GM19452 (cell line): ENCODE results near the gene PGS1.

Source experiments
- ATAC-seq: cut with Tn5 transposase; IDR thresholded peaks from one replicate; pipeline ENCODE4 v1.9.1; 2021; ENCODE audit not compliant: unreplicated experiment

PGS1 gene

GRCh38 chr17:78383725-78384471 is 5.4 kb downstream of the PGS1 start:
- no peak for ATAC-seq

DNA sequence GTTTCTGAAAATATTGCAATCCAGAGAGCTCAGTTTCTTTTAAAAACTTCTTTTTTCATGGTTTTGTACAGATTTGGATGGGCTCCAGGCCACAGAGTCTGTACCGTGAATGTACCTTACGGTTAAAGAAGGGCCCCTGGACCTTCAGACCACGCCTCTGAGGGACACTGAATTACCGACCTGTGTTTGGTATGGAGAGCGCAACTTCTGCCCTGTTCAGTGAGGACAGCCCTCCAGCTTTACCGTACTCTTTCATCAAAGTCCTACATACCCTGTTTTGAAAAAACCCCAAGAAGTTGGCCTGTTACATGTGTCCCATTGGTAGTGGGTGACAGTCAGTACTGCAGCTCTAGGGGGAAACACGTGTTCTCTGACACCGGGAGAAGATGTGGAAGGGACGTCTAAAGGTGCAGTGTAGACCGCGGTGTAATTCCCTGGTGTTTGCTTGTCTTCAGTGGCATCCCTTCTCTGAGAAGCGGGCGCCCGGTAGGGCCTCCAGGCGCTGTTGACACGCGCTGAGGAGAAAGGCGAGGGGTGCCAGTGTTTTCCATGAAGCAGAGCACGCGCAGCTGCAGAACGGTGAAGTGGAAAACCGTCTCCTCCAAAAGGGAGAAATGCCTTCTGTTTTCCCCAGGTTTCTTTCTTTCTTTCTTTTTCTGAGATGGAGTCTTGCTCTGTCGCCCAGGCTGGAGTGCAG is 6.2 kb downstream of the PGS1 start:
- no peak for ATAC-seq

- no peak for ATAC-seq
Measured at GRCh38 chr17:78387977-78388941, 9.8 kb downstream of the PGS1 start.

DNA sequence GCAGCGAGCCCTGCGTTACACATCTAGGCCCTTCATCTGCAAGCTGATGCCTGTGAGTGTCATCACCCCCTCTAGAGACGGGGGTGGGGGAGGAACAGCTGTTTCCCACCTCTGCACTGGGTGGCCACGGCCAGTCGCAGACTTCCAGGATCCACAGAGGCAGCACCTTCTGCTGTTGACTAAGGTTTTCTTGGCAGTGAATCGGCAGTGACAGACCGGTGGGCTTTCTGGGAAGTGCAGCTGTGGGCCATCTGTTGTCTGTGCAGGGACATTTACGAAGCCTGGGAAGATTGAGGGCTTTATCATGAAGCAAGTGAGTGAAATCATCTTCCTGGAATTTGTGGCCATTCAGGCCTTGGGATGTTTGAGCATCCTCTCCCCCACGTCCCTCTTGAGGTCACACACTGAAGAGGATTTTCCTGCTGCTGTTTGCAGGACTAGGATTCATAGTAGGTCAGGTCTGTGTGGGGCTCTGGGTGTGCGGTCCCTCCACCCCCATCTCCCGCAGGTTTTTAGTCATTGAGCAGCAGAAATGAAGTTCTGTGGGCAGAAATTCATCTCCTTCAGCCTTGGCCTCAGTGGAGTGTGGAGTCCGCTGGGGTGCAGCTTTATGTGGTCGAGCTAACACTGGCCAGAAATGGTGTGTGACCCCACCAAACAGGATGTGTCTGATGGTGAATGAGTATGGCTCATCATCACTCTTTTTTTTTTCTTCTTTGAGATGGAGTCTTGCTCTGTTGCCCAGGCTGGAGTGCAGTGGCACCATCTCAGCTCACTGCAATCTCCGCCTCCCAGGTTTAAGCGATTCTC is 12.0 kb downstream of the PGS1 start:
- no peak for ATAC-seq

- no peak for ATAC-seq
Measured at GRCh38 chr17:78391051-78391431, 12.6 kb downstream of the PGS1 start.

- no peak for ATAC-seq
Measured at GRCh38 chr17:78391843-78392242, 13.4 kb downstream of the PGS1 start.

DNA sequence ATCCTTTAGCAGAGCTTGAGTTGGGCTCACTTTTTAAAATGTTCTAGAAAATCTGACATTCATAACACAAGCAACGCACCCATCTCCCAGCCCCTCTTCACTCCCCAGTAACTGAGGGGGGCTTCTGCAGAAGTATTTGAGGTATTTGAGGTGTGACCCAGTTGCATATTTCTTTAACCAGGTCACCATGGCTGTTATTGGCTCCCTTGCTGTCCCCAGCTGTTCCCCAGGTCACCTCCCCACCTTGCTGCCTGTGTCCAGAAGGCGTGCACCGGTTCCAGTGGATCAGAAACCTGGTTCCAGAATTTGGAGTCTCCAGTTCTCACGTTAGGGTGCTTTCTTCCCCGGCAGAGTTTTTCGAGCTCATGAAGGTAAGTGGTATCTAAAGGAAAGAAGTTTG is 13.8 kb downstream of the PGS1 start:
- no peak for ATAC-seq

GRCh38 chr17:78393575-78393974 is 15.1 kb downstream of the PGS1 start:
- ATAC-seq = no peak

- ATAC-seq = no peak
Measured at GRCh38 chr17:78394209-78394608, 15.8 kb downstream of the PGS1 start.

GRCh38 chr17:78395155-78395554 is 16.7 kb downstream of the PGS1 start:
- ATAC-seq = no peak

DNA sequence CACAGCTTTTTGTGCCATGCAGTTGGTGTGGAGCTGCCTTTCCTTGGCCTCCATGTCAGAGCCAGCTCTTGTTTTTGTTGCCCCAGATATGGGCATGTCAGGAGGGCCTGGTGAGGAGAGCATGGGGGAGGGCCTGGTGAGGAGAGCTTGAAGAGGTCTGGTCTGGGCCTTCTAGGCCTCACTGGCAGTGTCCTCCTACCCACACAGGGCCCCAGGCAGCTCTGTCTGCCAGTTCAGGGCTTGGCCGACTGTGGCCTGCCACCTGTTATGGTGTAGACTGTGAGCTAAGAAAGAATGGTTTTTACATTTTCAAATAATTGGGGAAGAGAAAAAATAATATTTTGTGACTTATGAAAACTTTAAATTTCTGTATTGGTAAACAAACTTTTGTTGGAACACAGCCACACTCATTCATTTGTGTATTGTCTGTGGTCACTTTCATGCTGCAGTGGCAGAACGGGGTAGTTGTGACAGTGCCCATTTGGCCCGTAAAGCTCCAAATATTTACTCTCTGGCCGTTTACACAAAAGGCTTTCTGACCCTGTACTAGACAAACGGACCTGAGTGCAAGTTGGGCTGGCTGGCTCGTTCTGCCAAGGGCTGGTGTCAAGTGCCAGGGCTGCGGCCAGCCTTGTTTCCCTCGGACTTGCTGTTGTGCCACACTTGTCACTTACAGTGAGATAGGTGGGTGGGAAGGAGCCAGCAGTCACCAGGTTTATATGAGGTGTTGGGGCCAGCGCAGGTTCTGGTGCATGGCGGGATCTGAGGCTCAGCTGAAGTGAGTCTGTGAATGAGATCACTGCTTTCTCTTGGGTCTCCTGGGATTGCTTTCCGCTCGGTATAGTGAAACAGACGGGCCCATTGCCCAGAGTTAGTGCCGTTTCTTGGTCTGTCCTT is 18.2 kb downstream of the PGS1 start:
- ATAC-seq = no peak

GRCh38 chr17:78397681-78398101 is 19.2 kb downstream of the PGS1 start:
- ATAC-seq = no peak

DNA sequence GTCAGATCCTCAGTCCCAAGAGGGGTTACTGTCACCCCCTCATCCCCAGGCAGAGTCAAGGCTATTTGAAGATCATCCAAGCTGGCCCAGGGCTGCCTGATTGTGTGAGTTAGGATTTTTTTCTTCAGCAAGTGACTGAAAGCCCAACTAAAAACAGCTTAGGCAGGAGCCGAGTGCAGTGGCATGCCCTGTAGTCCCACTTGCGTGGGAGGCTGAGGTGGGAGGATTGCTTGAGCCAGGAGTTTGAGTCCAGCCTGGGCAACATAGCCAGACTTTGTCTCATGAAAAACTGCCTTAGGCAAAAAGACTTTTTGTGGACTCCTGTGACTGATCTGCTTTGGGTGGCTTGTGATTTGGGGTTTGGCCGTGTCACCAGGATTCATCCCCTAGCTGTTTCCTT is 19.9 kb downstream of the PGS1 start:
- no peak for ATAC-seq

GRCh38 chr17:78399028-78399692 is 20.7 kb downstream of the PGS1 start:
- ATAC-seq = no peak

DNA sequence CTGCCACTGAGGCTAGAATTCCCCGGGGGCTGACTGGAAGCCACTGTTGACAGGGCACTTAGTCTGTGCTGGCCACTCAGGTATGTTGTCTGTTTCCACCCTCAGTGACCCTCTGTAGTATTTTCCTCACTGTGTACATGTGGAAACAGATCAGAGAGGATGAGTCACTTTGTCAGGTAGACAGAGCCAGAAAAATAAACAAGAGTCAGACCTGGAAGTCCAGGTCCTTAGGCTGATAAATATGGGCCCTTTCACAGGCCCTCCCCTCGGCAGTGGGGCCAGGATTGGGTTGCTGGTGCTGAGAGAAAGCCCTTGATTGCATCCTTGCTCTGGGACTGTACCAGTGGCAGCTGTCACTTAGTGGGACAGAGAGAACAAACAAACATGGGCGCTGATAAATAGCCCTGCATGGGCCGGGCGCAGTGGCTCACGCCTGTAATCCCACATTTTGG is 21.3 kb downstream of the PGS1 start:
- no peak for ATAC-seq

DNA sequence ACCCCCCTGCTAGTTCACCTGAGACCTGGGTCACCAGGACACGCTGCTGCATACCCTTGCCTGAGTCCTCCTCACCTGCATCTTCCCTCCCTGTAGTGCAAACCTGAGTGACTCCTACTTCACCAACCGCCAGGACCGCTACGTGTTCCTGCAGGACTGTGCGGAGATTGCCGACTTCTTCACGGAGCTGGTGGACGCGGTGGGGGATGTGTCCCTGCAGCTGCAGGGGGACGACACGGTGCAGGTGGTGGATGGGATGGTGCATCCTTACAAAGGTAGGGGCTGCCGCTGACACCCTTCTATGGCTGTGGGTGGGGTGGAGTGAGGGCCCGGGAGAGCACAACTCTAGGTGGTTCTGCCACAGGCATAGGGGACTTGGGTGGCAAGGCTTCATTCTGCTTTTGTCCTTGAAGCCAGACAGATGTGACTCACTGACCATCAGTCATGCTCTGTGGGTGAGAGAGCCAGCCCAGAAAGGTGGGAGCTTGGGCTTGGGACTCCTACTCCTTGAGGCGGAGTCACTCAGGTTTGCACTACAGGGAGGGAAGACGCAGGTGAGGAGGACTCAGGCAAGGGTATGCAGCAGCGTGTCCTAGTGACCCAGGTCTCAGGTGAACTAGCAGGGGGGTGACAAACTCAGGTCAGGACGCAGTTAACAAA is 22.3 kb downstream of the PGS1 start:
- no peak for ATAC-seq

DNA sequence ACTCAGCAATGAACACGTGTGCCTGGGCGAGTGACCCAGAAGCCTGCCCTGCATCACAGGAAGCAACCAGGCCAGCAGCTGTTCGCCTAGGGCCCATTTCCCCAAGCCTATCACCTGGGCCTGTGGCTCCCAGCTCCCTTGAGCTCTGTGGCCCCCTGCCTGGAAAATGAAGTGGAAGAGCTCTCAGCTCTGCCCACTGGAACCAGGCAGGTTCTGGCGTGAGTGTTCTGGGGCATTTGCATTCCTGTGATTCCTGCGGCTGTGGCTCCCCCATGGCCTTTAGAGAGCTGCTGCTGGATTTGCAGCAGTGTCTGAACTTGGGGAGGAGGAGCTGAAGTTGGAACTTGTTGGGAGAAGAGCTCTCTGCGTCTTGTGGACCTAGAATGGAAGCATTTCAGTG is 22.8 kb downstream of the PGS1 start:
- ATAC-seq = no peak

DNA sequence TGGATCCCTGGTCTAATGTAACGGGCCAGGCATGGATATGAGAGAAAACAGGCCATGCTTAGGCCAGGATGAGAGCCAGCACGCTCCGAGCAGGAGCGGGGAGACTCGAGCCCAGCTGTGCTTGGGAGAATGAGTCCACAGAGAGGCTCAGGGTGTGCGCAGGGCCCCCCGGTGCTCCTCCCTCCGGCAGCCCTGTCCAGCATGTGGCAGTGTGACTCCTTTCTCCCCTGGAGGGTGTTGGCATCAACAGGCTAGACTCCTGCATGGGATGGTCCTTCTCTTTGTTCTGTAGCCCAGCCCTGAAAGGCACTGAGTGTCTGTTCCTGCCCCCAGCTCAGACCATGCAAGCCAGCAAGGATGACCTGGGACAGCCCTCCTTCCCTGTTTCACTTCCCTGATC is 23.4 kb downstream of the PGS1 start:
- no peak for ATAC-seq

GRCh38 chr17:78403822-78404221 is 25.4 kb downstream of the PGS1 start:
- ATAC-seq = no peak
